Stimulated activated CD4-positive, alpha-beta T cell treated with anti-CD3 and anti-CD28 coated beads, Interleukin-4, amount 100 ng/mL, for 24 hours (primary cell): ENCODE data around the gene RSPO1.

ENCODE experiments used
- DNase-seq: peaks from one replicate; pipeline ENCODE4 v3.0.0-alpha.2; 2020

The RSPO1 gene

DNA sequence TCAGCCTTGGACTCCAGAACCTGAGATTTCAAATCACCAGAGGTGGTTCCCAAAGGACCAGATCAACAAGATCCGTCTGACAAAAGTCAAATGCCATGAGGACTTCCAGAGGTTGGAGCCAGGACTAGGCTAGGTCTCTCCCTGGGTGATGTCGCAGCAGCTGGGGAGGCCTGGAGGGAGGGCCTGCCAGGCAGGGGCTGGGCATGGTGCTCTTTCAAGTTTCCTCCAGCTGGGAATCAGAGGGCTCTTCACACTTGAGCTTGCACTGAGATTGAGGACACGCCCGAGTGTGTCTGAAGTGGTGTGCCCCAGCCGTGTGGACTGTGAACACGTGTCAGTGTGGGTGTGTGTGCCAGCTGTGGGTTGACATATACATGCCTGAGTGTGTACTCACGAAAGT, 21.3 kb upstream of the RSPO1 start:
- no peak for DNase-seq

DNA sequence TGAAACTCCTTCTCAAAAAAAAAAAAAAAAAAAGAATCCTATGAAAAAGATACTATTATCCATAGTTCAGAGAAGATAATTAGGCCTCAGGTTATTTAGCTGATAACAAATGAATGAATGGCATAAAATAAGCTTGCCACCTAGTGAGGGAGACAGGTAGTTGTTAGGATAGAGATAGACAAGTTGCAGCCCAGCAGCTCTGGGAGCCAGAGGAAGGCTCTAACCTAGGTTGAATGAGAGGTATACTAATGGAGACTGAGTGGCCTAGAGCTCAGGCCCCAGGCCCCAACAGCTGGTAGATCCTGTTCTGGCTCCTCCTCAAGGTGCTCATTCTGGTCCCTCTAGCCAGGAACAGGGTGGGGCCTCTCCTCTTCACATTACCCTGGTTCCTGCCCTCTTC, 20.6 kb upstream of the RSPO1 start:
- no peak for DNase-seq

- DNase-seq: no peak
These were observed 19.2 kb upstream of the RSPO1 start for GRCh38 chr1:37653906-37654305.

DNA sequence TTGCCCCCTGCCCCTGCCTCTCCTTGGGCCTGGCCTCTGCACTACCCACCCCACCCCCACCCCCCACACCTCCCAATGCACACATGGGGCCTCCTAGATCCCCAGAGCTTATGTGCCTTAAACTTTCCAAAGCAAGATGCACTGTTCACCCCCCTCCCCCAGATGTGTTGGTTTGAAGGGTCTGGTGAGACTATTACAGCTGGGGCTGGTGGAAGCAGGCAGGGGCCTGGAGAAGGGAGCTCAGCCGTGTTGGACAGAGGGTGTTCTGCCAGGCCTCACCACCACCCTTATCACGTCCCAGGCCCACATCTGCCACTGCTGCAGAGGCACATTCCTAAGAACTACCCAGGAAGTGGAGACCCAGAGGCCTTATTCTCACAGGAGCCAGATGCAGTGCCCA, 18.3 kb upstream of the RSPO1 start:
- no peak for DNase-seq

DNA sequence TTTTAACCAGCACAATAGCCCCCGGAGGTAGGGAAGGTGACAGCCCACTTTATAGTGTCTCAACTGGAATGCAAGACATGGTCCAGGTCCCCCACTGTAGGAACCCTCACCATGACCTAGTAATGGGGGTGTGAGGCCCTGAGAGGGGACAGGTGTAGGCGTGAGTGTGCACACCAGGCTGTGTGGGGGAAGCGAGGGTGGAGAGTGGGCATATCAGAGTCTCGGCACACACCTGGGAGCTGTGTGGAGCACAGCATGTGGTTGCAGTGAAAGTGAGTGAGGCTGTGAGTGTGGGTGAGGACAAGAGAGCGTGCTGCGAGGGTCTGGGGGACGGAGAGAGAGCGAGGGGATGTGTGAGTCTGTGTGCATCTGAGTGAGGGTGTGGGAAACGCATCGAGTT, 17.1 kb upstream of the RSPO1 start:
- no peak for DNase-seq

DNA sequence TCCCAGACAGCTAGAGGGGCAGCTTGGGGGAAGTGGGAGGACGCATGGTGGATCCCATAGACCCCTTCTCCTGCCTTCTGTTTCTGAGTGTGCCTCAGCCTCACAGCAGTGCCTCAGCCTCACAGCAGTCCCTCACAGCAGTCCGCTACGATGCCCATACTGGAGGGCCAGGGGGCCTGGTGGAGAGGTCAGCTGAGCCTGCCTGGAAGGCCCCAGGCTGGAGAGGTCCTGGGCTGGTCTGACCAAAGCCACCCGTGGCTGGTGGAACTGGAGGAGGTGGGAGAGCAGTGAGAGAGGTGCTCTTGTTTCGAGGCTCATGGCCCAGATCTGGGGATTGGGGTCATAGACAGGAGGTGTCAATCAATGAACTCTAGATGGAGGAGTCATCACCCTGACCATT, 16.0 kb upstream of the RSPO1 start:
- DNase-seq: no peak

DNA sequence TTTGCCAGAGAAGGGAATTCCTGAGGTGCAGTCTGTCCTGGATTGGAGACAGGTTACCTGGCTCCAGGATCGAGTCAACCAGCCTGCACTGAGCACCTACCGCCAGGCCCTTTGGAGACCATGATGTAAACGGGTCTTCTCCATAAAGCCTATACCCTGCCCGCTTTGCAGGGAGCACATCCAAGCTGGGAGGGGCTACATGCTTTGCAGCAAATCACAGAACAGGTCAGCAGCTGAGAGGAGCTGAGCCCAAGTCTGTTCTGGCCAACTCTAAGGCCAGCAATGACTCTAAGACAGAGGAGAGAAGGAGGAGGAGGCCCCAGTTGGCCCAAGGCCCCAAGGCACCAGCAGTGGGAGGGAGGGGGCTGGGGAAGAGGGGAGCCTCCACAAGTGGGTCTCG, 15.5 kb upstream of the RSPO1 start:
- no peak for DNase-seq

GRCh38 chr1:37647281-37647680, 12.6 kb upstream of the RSPO1 start:
- DNase-seq: no peak

DNA sequence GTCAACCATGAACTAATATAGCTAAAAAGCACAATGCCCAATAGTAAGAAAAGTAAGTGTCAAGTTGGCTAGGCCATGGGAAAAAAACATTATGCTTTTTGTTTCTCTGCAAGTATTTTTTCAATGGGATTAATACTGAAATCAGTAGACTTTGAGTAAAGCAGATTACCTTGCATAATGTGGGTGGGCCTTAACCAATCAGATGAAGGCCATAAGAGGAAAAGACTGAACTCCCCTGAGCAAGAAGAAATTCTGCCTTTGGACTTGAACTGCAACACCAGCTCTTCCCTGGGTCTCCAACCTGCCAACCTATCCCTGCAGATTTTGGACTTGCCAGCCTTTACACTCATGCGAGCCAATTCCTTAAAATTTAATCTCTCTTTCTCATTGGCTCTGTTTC, 6.4 kb upstream of the RSPO1 start:
- no peak for DNase-seq

DNA sequence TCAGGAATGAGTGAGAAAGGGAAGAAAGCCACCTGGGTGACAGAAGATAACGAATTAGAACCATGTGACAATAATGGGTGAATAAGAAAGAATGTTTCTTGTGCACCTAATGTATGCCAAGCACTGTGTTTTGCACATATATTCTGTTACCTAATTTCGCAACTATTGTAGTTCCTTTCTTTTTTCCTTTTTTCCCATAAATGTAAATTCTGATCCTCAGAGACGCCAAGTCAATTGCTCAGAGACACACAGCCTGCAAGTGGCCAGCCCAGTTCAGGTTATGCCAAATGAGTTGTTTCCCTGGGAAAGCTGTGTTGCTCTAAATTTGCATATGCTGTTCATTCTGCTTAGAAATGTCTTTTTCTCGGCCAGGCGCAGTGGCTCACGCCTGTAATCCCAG, 1.7 kb upstream of the RSPO1 start:
- no peak for DNase-seq

GRCh38 chr1:37634992-37635902, 555 bp upstream of the RSPO1 start:
- no peak for DNase-seq

GRCh38 chr1:37633938-37634243, 801 bp downstream of the RSPO1 start:
- DNase-seq: no peak

- no peak for DNase-seq
These were observed 1.4 kb downstream of the RSPO1 start for GRCh38 chr1:37633040-37633937.

GRCh38 chr1:37631036-37631435, 3.7 kb downstream of the RSPO1 start:
- DNase-seq: no peak

DNA sequence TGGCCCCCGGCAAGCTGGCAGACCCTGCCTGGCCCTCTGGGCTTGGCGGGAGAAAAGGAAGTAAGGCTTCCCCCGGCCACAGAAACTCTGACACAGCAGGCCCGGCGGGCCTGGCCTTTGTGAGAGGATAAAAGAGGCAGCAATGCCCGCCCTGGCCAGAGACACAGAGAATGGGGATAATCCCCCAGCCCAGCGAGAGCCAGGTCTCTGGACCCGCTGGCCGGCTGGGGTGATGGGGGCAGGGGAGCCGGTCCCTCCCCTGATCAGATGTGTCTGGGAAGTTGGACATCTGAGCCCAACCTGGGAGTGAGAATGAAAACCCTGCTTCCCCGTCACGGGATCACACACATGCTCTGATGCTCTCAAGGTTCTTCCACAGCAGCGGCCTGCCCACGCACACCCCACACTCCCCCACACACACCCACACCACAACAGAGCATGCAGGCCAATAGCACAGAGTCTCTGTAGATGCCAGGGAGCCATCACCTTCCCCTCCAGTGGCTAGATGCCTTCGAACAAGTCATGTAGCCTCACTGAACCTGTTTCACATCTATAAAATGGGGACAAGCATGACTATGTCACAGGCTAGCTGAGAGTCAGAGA, 4.2 kb downstream of the RSPO1 start:
- no peak for DNase-seq

GRCh38 chr1:37629726-37630425, 4.8 kb downstream of the RSPO1 start:
- no peak for DNase-seq

DNA sequence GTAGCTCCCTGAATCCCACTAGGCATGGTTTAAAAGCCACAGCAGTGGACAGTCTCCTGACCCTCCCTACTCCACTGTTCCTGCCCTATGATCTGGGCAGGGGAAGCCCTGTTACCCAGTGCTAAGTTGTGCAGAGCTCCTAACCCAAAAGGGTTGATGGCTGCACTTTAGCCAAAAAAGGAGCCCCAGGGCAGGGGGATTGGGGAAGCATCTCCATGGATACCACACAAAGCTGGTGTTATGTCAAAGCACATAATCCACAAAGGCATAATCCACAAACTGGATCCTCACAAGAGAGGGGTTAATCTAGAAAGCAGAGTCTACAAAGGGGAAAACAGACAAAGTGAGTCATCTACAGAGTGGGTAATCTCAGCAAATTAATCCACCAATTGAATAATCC, 5.7 kb downstream of the RSPO1 start:
- no peak for DNase-seq

- no peak for DNase-seq
These were observed 6.6 kb downstream of the RSPO1 start for GRCh38 chr1:37628026-37628556.

GRCh38 chr1:37622131-37622530, 12.6 kb downstream of the RSPO1 start:
- DNase-seq: no peak

GRCh38 chr1:37621326-37621870, 13.3 kb downstream of the RSPO1 start:
- DNase-seq: no peak

- DNase-seq: no peak
These were observed 14.0 kb downstream of the RSPO1 start for GRCh38 chr1:37620707-37621106.

DNA sequence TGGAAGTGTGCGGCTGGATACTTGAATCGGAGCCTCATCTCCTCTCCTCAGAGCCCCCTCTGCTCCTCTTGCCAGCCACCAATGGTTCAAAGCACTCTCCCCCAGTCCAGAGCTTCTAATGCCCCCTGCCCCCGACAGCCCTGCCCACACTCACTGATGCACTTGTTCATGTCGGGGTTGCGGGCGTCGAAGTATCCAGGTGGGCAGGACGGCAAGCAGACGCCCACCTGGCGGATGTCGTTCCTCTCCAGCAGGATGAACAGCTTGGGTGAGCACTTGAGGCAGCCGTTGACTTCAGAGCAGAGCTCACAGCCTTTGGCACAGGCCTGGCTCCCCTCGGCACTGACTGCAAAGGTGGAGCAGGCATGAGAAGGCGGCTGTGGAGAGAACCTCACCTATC, 18.4 kb downstream of the RSPO1 start:
- DNase-seq: no peak

GRCh38 chr1:37614105-37614504, 20.6 kb downstream of the RSPO1 start:
- no peak for DNase-seq
